K562 (cell line): ENCODE data around the gene SPON2. TPM values are rescaled to one million over a fixed set of nuclear protein-coding genes. Genes with fewer than 3 reads are reported as not detected.

Source experiments
- RNF2 ChIP-seq: sonication (generic); IDR thresholded peaks from 2 replicates; pipeline ENCODE4 v1.6.1; 2016
- polyA plus RNA-seq, 8 experiments: library from polyadenylated mRNA; depleted of rRNA in 4 of 8; stranded (reverse) in 5 of 8; unstranded in 3 of 8; fragments of >200 nt; fragmentation: Nextera tagmentation in 2 of 8; fragmentation: Illumina TruSeq in 1 of 8; extraction: Ambion mirVana in 2 of 8; extraction: Trizol in 1 of 8; gene quantifications; 2 replicates each; pipeline versions ENCODE4 v1.2.1 to v1.2.3, GENCODE V29; 2011 to 2014; ENCODE audit warnings: inconsistent platforms in 1 of 8, missing spikeins in 1 of 8
- total RNA-seq, 7 experiments: library from RNA; depleted of rRNA in 6 of 7; stranded (reverse); fragments of >200 nt in 6 of 7; fragmentation: Illumina TruSeq in 2 of 7; extraction: Trizol in 2 of 7; gene quantifications; 2 replicates each; pipeline versions ENCODE4 v1.2.1 to v1.2.3, GENCODE V29; 2011 to 2021; ENCODE audit warnings: low replicate concordance in 1 of 7
- TF ChIP-seq, protein P1 (sequence below), 2 experiments: fragments of 450-650 bp; formaldehyde crosslinking in 1 of 2; IDR thresholded peaks; 2 replicates each; pipeline versions ENCODE4 v1.4.0 to v1.6.1; 2014 to 2020; ENCODE audit warnings: mild to moderate bottlenecking in 2 of 2, borderline replicate concordance in 1 of 2, low read depth in 1 of 2

The SPON2 gene
- total and polyA plus RNA-seq, 9 of the 15 experiments (the other 6 are each of a cell fraction or from before 2014, with no cell fraction given), result 0.21 to 2.2 (median 0.83) TPM

DNA sequence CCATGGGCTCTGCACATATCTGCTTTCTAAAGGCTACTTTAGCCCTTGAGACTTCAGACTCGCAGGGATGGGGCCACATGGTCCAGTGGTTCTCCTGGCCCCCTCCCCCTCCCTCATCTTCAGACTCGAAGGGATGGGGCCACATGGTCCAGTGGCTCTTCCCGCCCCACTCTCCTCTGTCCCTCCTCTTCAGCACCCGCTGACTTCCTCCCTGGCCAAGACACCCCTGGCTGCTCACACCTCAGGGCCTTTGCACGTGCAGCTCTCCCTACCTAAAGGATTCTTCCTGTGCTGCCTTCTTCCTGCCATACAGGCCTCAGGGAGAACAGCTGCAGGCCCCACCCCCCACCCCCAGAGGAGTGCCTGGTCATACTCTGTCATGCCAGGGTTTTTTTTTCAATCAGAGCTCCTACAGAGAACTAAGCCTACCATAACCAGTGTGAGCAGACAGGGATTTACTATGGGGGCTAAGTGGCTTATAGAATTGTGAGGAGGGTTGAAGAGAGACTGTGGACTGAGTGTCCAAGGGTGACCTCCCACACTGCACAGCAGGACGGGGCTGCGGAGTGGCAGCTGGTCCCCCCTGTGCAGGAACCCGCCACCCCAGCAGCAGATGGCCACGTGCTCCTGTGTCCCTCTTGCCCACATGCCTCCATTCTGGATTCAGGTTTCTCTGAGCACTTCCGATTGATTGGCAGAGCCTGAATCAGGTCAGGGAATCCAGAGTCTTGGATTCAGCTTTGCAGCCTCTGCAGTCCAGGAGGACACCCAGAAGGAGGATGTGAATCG lies 6.1 kb upstream of the SPON2 start (continued):
- TF ChIP-seq, protein P1, sequence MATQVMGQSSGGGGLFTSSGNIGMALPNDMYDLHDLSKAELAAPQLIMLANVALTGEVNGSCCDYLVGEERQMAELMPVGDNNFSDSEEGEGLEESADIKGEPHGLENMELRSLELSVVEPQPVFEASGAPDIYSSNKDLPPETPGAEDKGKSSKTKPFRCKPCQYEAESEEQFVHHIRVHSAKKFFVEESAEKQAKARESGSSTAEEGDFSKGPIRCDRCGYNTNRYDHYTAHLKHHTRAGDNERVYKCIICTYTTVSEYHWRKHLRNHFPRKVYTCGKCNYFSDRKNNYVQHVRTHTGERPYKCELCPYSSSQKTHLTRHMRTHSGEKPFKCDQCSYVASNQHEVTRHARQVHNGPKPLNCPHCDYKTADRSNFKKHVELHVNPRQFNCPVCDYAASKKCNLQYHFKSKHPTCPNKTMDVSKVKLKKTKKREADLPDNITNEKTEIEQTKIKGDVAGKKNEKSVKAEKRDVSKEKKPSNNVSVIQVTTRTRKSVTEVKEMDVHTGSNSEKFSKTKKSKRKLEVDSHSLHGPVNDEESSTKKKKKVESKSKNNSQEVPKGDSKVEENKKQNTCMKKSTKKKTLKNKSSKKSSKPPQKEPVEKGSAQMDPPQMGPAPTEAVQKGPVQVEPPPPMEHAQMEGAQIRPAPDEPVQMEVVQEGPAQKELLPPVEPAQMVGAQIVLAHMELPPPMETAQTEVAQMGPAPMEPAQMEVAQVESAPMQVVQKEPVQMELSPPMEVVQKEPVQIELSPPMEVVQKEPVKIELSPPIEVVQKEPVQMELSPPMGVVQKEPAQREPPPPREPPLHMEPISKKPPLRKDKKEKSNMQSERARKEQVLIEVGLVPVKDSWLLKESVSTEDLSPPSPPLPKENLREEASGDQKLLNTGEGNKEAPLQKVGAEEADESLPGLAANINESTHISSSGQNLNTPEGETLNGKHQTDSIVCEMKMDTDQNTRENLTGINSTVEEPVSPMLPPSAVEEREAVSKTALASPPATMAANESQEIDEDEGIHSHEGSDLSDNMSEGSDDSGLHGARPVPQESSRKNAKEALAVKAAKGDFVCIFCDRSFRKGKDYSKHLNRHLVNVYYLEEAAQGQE (IDR thresholded peaks at IDR 0.05; ENCODE audit: borderline replicate concordance), result no peak
- TF ChIP-seq, protein P1 (CRISPR knock-in tag; IDR thresholded peaks at IDR 0.05; ENCODE audit: low read depth), result no peak
- no peak for TF ChIP-seq RNF2
